Hippocampal formation (tissue), 2 donors: ENCODE results near the gene MAPK12.

Experiments used
- DNase-seq, 2 donors: peaks; one replicate each; lab custom pipeline; 2025; lab: John Stamatoyannopoulos, UW

MAPK12 gene

GRCh38 chr22:50299785-50300619 is 38.5 kb upstream of the MAPK12 start:
- no peak for DNase-seq

- no peak for DNase-seq
These were observed 37.7 kb upstream of the MAPK12 start for GRCh38 chr22:50298937-50299784.

- DNase-seq: no peak
These were observed 36.8 kb upstream of the MAPK12 start for GRCh38 chr22:50298266-50298637.

GRCh38 chr22:50297510-50298265 is 36.2 kb upstream of the MAPK12 start:
- DNase-seq: no peak

- no peak for DNase-seq
These were observed 35.4 kb upstream of the MAPK12 start for GRCh38 chr22:50296658-50297490.

- DNase-seq: no peak
These were observed 32.8 kb upstream of the MAPK12 start for GRCh38 chr22:50294319-50294656.

- no peak for DNase-seq
These were observed 32.2 kb upstream of the MAPK12 start for GRCh38 chr22:50293441-50294318.

- DNase-seq: no peak
These were observed 31.4 kb upstream of the MAPK12 start for GRCh38 chr22:50292643-50293440.

- DNase-seq: no peak
These were observed 28.6 kb upstream of the MAPK12 start for GRCh38 chr22:50289942-50290630.

- no peak for DNase-seq
These were observed 27.9 kb upstream of the MAPK12 start for GRCh38 chr22:50289151-50289941.

GRCh38 chr22:50287731-50288130 is 26.2 kb upstream of the MAPK12 start:
- no peak for DNase-seq

GRCh38 chr22:50286701-50287318 is 25.3 kb upstream of the MAPK12 start:
- DNase-seq: no peak

GRCh38 chr22:50286275-50286674 is 24.8 kb upstream of the MAPK12 start:
- DNase-seq: no peak

GRCh38 chr22:50285568-50286229 is 24.2 kb upstream of the MAPK12 start:
- DNase-seq: no peak

- no peak for DNase-seq
These were observed 23.0 kb upstream of the MAPK12 start for GRCh38 chr22:50284479-50284878.

- no peak for DNase-seq
These were observed 22.3 kb upstream of the MAPK12 start for GRCh38 chr22:50283821-50284220.
